Fibroblast of lung (primary cell): ENCODE results near the gene TMEM8B. TPM values are rescaled to one million over a fixed set of nuclear protein-coding genes. Genes with fewer than 3 reads are reported as not detected.

Source experiments
- DNase-seq, 2 donors: peaks; one replicate each; pipeline versions ENCODE4 v3.0.0 to v3.0.0-alpha.2; 2010; ENCODE audit warnings: low read depth in 2 of 2
- H2AFZ ChIP-seq: 2 replicates; pipeline ENCODE4 v1.5.1; 2012; ENCODE audit warnings: low read length, control low read depth, inconsistent platforms
- H3K27ac ChIP-seq: 2 replicates; pipeline ENCODE4 v1.5.1; 2011; ENCODE audit warnings: low read length, control low read depth; ENCODE audit not compliant: insufficient read depth
- H3K27me3 ChIP-seq: 2 replicates; pipeline ENCODE4 v1.5.1; 2011; ENCODE audit warnings: mild to moderate bottlenecking, low read length; ENCODE audit not compliant: control insufficient read depth, insufficient read depth
- H3K36me3 ChIP-seq: 2 replicates; pipeline ENCODE4 v1.5.1; 2011; ENCODE audit warnings: low read length; ENCODE audit not compliant: control insufficient read depth, insufficient read depth
- H3K4me1 ChIP-seq: 2 replicates; pipeline ENCODE4 v1.5.1; 2011; ENCODE audit warnings: low read length; ENCODE audit not compliant: control insufficient read depth, insufficient read depth; ENCODE audit errors: extremely low read depth
- H3K4me2 ChIP-seq: 2 replicates; pipeline ENCODE4 v1.5.1; 2011; ENCODE audit warnings: low read length, control low read depth; ENCODE audit not compliant: insufficient read depth; ENCODE audit errors: extremely low read depth
- H3K4me3 ChIP-seq, 4 experiments: fragments of 200-600 bp in 1 of 4; sonication (generic) in 1 of 4; replicated peaks in 1 of 4; 2 replicates each; pipeline ENCODE4 v1.5.1; 2011 to 2016; ENCODE audit warnings: low read length in 4 of 4, low read depth in 3 of 4, mild to moderate bottlenecking in 3 of 4, control low read depth in 2 of 4, inconsistent platforms in 1 of 4, mixed read lengths in 1 of 4; ENCODE audit not compliant: insufficient read depth in 1 of 4; ENCODE audit errors: control extremely low read depth in 1 of 4
- H3K79me2 ChIP-seq: 2 replicates; pipeline ENCODE4 v1.5.1; 2012; ENCODE audit warnings: mild to moderate bottlenecking, low read length, inconsistent platforms; ENCODE audit not compliant: control insufficient read depth, insufficient read depth
- H3K9ac ChIP-seq: 2 replicates; pipeline ENCODE4 v1.5.1; 2011; ENCODE audit warnings: mild to moderate bottlenecking, low read length, control low read depth; ENCODE audit not compliant: insufficient read depth
- H3K9me3 ChIP-seq: 2 replicates; pipeline ENCODE4 v1.5.1; 2012; ENCODE audit warnings: low read depth, low read length; ENCODE audit not compliant: control insufficient read depth, insufficient read depth
- H4K20me1 ChIP-seq: 2 replicates; pipeline ENCODE4 v1.5.1; 2011; ENCODE audit warnings: low read length; ENCODE audit not compliant: control insufficient read depth, insufficient read depth; ENCODE audit errors: extremely low read depth
- EZH2 ChIP-seq: IDR thresholded peaks from 2 replicates; pipeline ENCODE4 v1.5.1; 2012; ENCODE audit warnings: low read length, control low read depth, mild to moderate bottlenecking; ENCODE audit errors: missing control alignments
- polyA plus RNA-seq, 2 donors: library from polyadenylated mRNA; depleted of rRNA in 1 of 2; stranded (reverse) in 1 of 2; unstranded in 1 of 2; fragments of >200 nt; gene quantifications; 2 replicates each; pipeline ENCODE4 v1.2.1, GENCODE V29; 2011 to 2012; ENCODE audit warnings: missing spikeins in 1 of 2
- total RNA-seq: library from RNA; depleted of rRNA; stranded (reverse); fragments of >200 nt; gene quantifications from 2 replicates; pipeline ENCODE4 v1.2.1, GENCODE V29; 2014
- TF ChIP-seq, protein P1 (sequence below), 2 donors: IDR thresholded peaks in 1 of 2; conservative IDR thresholded peaks in 1 of 2; 1 replicate in 1 of 2; 2 replicates in 1 of 2; pipeline ENCODE4 v1.5.1; 2011 to 2012; ENCODE audit warnings: low read length in 2 of 2, control low read depth in 1 of 2, inconsistent platforms in 1 of 2, low read depth in 1 of 2, mild to moderate bottlenecking in 1 of 2

TMEM8B gene
- total and polyA plus RNA-seq, 2 donors (not counting 1 experiment from before 2014, with no cell fraction given): 2.7 to 3.0 TPM

DNA sequence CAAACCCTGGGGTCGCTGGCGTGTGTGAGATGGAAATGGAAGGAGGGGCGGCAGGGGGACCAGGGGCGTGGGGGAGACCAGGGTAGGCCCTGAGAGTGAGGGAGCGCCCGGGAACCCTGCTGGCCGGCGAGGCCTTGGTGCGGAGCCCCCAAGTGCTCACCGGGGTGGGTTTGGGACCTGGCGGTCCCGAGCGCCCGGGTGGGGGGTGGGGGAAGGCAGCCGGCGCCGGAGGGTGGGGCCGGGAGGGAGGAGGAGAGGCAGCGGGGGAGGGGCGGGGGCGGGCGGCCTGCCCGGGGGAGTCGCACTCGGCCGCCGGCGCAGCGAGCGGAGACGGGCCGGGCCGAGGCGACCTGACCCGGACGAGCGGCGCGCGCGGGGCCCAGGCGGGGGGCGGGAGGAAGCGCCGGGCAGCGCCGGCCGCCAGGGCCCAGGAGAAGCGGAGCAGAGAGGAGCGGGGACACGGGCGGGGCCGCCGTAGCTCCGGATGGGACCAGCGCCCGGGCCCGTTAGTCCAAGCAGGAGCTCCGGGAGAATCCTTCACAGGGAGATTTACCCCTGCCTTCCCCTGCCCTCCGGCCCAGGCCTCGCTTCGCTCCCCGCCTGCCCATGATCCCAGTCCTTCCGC, 37.6 kb upstream of the TMEM8B start, which contains the start of gene NPR2:
NPR2 (plus strand) TSS at position 295 of the 625 bp plus-strand sequence. CDS start 818 bp downstream, outside the sequence.
- peak; percentile 27 to 39 for DNase-seq
- Histone ChIP-seq H3K4me1 (peaks cover 14% of the 10 kb centered on the region), H3K27ac (peak within 1 kb of the TSS; percentile 63), H4K20me1 (no peaks in the 10 kb centered on the region), H3K4me3 (peak within 1 kb of the TSS; percentile 50 to 65 (median 56)), H3K27me3 (no peaks in the 10 kb centered on the region), H3K36me3 (no peaks in the 10 kb centered on the region), H2AFZ (peak within 1 kb of the TSS; percentile 71), H3K79me2 (peaks cover 4% of the 10 kb centered on the region), H3K9ac (peak within 1 kb of the TSS; percentile 68), H3K4me2 (peak within 1 kb of the TSS; percentile 86), H3K9me3 (no peaks in the 10 kb centered on the region)
- TF ChIP-seq EZH2: no peak
- TF ChIP-seq, protein P1, sequence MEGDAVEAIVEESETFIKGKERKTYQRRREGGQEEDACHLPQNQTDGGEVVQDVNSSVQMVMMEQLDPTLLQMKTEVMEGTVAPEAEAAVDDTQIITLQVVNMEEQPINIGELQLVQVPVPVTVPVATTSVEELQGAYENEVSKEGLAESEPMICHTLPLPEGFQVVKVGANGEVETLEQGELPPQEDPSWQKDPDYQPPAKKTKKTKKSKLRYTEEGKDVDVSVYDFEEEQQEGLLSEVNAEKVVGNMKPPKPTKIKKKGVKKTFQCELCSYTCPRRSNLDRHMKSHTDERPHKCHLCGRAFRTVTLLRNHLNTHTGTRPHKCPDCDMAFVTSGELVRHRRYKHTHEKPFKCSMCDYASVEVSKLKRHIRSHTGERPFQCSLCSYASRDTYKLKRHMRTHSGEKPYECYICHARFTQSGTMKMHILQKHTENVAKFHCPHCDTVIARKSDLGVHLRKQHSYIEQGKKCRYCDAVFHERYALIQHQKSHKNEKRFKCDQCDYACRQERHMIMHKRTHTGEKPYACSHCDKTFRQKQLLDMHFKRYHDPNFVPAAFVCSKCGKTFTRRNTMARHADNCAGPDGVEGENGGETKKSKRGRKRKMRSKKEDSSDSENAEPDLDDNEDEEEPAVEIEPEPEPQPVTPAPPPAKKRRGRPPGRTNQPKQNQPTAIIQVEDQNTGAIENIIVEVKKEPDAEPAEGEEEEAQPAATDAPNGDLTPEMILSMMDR (conservative IDR thresholded peaks at IDR 0.05 in 1 of 2, IDR thresholded peaks at IDR 0.05 in 1 of 2; ENCODE audit: low read depth in 1 of 2, low read length in 2 of 2): no peak

DNA sequence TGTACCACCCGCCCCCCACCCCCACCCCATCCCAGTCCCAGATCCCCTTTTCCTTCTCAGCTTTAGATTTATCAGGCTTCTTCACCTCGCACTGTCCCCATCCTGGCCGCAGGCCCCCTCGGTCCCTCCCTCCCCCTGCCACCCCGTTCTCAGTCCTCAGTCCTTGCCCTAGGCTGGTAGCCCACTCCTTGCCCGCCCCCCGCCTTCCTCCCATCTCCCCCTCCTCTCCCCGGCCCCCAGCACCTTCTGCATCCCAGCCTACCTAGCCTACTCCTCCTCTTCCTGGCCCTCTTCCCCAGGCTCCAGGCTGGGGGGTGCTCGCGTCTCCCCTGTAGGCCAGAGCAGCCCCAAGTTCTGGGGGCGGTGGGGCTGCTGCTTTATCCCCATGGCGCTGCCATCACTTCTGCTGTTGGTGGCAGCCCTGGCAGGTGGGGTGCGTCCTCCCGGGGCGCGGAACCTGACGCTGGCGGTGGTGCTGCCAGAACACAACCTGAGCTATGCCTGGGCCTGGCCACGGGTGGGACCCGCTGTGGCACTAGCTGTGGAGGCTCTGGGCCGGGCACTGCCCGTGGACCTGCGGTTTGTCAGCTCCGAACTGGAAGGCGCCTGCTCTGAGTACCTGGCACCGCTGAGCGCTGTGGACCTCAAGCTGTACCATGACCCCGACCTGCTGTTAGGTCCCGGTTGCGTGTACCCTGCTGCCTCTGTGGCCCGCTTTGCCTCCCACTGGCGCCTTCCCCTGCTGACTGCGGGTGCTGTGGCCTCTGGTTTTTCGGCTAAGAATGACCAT, 36.8 kb upstream of the TMEM8B start:
- Histone ChIP-seq H3K27me3 (no peaks in the 10 kb centered on the region), H3K9ac (peak overlapping the region; percentile 68), H3K27ac (peak overlapping the region; percentile 63), H4K20me1 (no peaks in the 10 kb centered on the region), H3K36me3 (no peaks in the 10 kb centered on the region), H3K4me3 (peak overlapping the region in 3 of 4 experiments; percentile 50 to 65 (median 59)), H3K4me1 (peaks cover 14% of the 10 kb centered on the region), H3K79me2 (peaks cover 4% of the 10 kb centered on the region), H3K4me2 (peak overlapping the region; percentile 86), H3K9me3 (no peaks in the 10 kb centered on the region), H2AFZ (no peak overlapping the region)
- TF ChIP-seq, protein P1 (conservative IDR thresholded peaks at IDR 0.05 in 1 of 2, IDR thresholded peaks at IDR 0.05 in 1 of 2; ENCODE audit: low read depth in 1 of 2, low read length in 2 of 2): no peak
- no peak for TF ChIP-seq EZH2
- DNase-seq: no peak

DNA sequence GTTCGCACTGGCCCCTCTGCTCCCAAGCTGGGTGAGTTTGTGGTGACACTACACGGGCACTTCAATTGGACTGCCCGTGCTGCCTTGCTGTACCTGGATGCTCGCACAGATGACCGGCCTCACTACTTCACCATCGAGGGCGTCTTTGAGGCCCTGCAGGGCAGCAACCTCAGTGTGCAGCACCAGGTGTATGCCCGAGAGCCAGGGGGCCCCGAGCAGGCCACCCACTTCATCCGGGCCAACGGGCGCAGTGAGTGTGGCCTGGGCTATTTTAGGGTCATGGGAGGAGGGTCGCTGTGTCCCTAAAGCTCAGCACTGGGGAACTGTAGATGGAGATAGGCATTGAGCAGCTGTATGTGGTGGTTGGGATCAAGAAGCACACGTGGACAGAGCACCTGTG, 36.2 kb upstream of the TMEM8B start:
- H3K27me3 ChIP-seq: no peaks in the 10 kb centered on the region
- H3K79me2 ChIP-seq: peaks cover 4% of the 10 kb centered on the region
- H3K4me2 ChIP-seq: peak overlapping the region; percentile 86

More for the DNA sequence above, 36.2 kb upstream of the TMEM8B start:
- Histone ChIP-seq H3K27ac (no peak overlapping the region), H3K36me3 (no peaks in the 10 kb centered on the region), H2AFZ (no peak overlapping the region), H3K9me3 (no peaks in the 10 kb centered on the region), H3K9ac (no peak overlapping the region), H3K4me3 (peak overlapping the region; percentile 22 to 65 (median 42)), H4K20me1 (no peaks in the 10 kb centered on the region), H3K4me1 (peaks cover 14% of the 10 kb centered on the region)
- no peak for DNase-seq
- TF ChIP-seq, protein P1 (conservative IDR thresholded peaks at IDR 0.05 in 1 of 2, IDR thresholded peaks at IDR 0.05 in 1 of 2; ENCODE audit: low read depth in 1 of 2, low read length in 2 of 2): no peak
- no peak for TF ChIP-seq EZH2
